Measurements from ENCODE around the gene SPI1.

DNA sequence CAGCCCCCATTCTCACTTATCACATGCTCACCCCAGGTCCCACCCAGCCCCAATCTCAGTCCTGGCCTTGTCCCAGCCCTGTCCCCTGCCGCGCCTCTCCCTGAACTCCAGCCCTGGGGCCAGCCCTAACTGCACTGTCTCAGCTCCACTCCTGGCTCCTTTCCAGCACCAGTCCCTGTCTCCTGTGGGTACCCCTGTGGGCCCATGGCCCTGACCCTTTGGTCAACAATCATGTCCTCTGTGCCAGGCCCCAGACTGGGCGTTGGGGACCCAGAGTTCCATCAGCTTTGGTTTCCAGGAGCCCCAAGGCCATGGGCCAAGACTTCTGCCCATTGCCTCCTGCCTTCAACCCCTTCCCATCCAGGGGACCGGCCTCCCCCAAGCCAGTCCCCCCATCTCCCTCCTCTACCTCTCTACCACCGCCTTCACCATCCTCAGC, 757 bp downstream of the SPI1 start:
- TF ChIP-seq REST (IDR thresholded peaks at IDR 0.05; ENCODE audit: insufficient read depth in 1 of 2, low read depth in 2 of 2, low read length in 1 of 2) (no peak), CTCF (IDR thresholded peaks at IDR 0.05) (no peak)
